Right lobe of liver (tissue), 4 donors: Measurements from ENCODE around the gene SGCD.

Experiments used
- POLR2A ChIP-seq: fragments of 450-650 bp; IDR thresholded peaks from one replicate; pipeline ENCODE4 v1.6.1; 2017; ENCODE audit warnings: antibody characterized with exemption, mild to moderate bottlenecking
- TF ChIP-seq, protein P1 (sequence below), 4 donors: fragments of 200-600 bp in 3 of 4; fragments of 450-650 bp in 1 of 4; IDR thresholded peaks; one replicate each; pipeline versions ENCODE4 v1.5.1 to v1.8.0; 2016 to 2022; ENCODE audit warnings: antibody characterized with exemption in 4 of 4, mild to moderate bottlenecking in 2 of 4
- donor health status: DM: no; HTN: no; CAD: no.
- donor health status: DM: no; HTN: no; CAD: no.
- donor health status: DM: no; HTN: yes; CAD: no.

GRCh38 chr5:156540491-156540890 lies 213.5 kb downstream of the SGCD start:
- TF ChIP-seq, protein P1, sequence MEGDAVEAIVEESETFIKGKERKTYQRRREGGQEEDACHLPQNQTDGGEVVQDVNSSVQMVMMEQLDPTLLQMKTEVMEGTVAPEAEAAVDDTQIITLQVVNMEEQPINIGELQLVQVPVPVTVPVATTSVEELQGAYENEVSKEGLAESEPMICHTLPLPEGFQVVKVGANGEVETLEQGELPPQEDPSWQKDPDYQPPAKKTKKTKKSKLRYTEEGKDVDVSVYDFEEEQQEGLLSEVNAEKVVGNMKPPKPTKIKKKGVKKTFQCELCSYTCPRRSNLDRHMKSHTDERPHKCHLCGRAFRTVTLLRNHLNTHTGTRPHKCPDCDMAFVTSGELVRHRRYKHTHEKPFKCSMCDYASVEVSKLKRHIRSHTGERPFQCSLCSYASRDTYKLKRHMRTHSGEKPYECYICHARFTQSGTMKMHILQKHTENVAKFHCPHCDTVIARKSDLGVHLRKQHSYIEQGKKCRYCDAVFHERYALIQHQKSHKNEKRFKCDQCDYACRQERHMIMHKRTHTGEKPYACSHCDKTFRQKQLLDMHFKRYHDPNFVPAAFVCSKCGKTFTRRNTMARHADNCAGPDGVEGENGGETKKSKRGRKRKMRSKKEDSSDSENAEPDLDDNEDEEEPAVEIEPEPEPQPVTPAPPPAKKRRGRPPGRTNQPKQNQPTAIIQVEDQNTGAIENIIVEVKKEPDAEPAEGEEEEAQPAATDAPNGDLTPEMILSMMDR (IDR thresholded peaks at IDR 0.05): no peak
- TF ChIP-seq POLR2A: no peak
